ENCODE data around the gene IL32.

IL32 gene

GRCh38 chr16:3065069-3065741 is at the start of gene IL32:
Gene IL32 (plus strand): TSS chr16:3065640. CDS start chr16:3065812, 172 bp downstream.
- in situ Hi-C loops (cut with MboI; ENCODE audit: low sequenced_read_pairs) = no loop called here

GRCh38 chr16:3015865-3016521 is 49.4 kb upstream of the IL32 start:
- in situ Hi-C loops (cut with MboI; ENCODE audit: low sequenced_read_pairs) = no loop called here

GRCh38 chr16:3017344-3017743 is 48.1 kb upstream of the IL32 start:
- in situ Hi-C loops (cut with MboI; ENCODE audit: low sequenced_read_pairs) = no loop called here

- in situ Hi-C loops (cut with MboI; ENCODE audit: low sequenced_read_pairs) = no loop called here
Measured at GRCh38 chr16:3017794-3018506, 47.5 kb upstream of the IL32 start, which contains the start of gene CLDN6. Gene CLDN6 (minus strand): TSS chr16:3018183. CDS start chr16:3016021, 2,162 bp downstream.

GRCh38 chr16:3019594-3020246 is 45.7 kb upstream of the IL32 start:
- in situ Hi-C loops (cut with MboI; ENCODE audit: low sequenced_read_pairs) = no loop called here

GRCh38 chr16:3020247-3020603 is 45.2 kb upstream of the IL32 start, which contains the start of gene TNFRSF12A:
Gene TNFRSF12A (plus strand): TSS chr16:3020368. CDS start chr16:3020398, 30 bp downstream.
- in situ Hi-C loops (cut with MboI; ENCODE audit: low sequenced_read_pairs) = no loop called here

GRCh38 chr16:3020604-3021448 is 44.6 kb upstream of the IL32 start:
- in situ Hi-C loops (cut with MboI; ENCODE audit: low sequenced_read_pairs) = no loop called here

- in situ Hi-C loops (cut with MboI; ENCODE audit: low sequenced_read_pairs) = no loop called here
Measured at GRCh38 chr16:3021449-3022207, 43.8 kb upstream of the IL32 start.

GRCh38 chr16:3022208-3022683 is 43.2 kb upstream of the IL32 start:
- in situ Hi-C loops (cut with MboI; ENCODE audit: low sequenced_read_pairs) = no loop called here

- in situ Hi-C loops (cut with MboI; ENCODE audit: low sequenced_read_pairs) = no loop called here
Measured at GRCh38 chr16:3022684-3023414, 42.6 kb upstream of the IL32 start.

GRCh38 chr16:3023415-3023668 is 42.1 kb upstream of the IL32 start:
- in situ Hi-C loops (cut with MboI; ENCODE audit: low sequenced_read_pairs) = no loop called here

GRCh38 chr16:3023669-3024478 is 41.6 kb upstream of the IL32 start, which contains the start of the genes HCFC1R1 and THOC6:
Gene HCFC1R1 (minus strand): TSS chr16:3023942. CDS start chr16:3023941, 1 bp downstream.
Gene THOC6 (plus strand): TSS chr16:3024035. CDS start chr16:3024327, 292 bp downstream.
- in situ Hi-C loops (cut with MboI; ENCODE audit: low sequenced_read_pairs) = no loop called here

- in situ Hi-C loops (cut with MboI; ENCODE audit: low sequenced_read_pairs) = no loop called here
Measured at GRCh38 chr16:3025032-3026002, 40.1 kb upstream of the IL32 start.

- in situ Hi-C loops (cut with MboI; ENCODE audit: low sequenced_read_pairs) = no loop called here
Measured at GRCh38 chr16:3026003-3026378, 39.4 kb upstream of the IL32 start.

GRCh38 chr16:3026609-3027488 is 38.6 kb upstream of the IL32 start:
- in situ Hi-C loops (cut with MboI; ENCODE audit: low sequenced_read_pairs) = no loop called here

GRCh38 chr16:3027489-3027795 is 38.0 kb upstream of the IL32 start:
- in situ Hi-C loops (cut with MboI; ENCODE audit: low sequenced_read_pairs) = no loop called here
